Fibroblast of skin of back (primary cell): ENCODE measurements around the gene AGAP1.

Experiments
- DNase-seq: peaks from one replicate; pipeline ENCODE4 v3.0.0-alpha.2; 2013

The AGAP1 gene

GRCh38 chr2:236164925-236165841 is 671.3 kb downstream of the AGAP1 start:
- no peak for DNase-seq

DNA sequence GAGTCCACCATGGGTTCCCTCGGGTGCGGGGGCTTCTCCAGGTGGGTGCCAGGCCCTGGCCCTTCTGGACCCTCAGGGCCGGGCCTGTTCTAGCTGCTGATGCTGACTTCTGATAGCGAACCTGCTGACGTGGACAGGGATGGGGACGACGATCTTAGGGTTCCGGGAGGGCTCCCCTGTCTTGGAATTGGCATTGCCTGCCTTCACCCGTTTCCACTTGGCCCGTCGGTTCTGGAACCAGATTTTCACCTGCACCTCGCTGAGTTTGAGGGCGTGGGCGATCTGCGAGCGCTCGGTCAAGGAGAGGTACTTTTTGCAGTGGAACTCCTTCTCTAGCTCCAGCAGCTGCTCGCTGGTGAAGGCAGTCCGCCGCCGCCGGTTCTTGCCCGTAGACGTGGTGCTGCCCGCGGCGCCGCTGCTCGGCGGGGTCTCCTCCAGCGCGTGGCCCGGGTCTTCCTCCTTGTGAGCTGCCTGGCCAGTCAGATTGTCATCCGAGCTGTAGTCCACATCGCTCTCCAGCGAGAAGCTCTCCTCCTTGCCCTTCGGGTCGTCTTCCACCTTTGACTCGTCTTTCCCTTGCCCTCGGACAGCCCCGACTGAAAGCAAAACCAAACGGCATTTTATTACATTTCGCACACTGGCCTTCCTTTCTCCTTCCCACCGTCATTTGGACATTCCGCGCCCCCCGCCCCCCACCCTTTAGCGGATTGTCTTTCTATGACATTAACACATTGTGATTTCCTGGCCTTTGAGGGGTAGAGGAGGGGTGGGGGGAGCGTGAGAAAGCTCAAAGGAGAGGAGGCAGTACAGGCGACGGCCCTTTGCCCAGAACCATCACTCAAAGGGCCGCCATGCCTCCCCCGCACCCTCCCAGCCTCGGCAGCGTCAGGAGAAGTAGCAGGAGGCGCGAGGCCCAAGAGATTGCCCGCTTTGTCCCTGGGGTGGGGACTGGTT is 672.3 kb downstream of the AGAP1 start:
- peak; percentile 64 for DNase-seq

GRCh38 chr2:236166796-236167296 is 673.0 kb downstream of the AGAP1 start:
- no peak for DNase-seq

- peak; percentile 66 for DNase-seq
Observed at GRCh38 chr2:236167297-236168109, 673.7 kb downstream of the AGAP1 start.

DNA sequence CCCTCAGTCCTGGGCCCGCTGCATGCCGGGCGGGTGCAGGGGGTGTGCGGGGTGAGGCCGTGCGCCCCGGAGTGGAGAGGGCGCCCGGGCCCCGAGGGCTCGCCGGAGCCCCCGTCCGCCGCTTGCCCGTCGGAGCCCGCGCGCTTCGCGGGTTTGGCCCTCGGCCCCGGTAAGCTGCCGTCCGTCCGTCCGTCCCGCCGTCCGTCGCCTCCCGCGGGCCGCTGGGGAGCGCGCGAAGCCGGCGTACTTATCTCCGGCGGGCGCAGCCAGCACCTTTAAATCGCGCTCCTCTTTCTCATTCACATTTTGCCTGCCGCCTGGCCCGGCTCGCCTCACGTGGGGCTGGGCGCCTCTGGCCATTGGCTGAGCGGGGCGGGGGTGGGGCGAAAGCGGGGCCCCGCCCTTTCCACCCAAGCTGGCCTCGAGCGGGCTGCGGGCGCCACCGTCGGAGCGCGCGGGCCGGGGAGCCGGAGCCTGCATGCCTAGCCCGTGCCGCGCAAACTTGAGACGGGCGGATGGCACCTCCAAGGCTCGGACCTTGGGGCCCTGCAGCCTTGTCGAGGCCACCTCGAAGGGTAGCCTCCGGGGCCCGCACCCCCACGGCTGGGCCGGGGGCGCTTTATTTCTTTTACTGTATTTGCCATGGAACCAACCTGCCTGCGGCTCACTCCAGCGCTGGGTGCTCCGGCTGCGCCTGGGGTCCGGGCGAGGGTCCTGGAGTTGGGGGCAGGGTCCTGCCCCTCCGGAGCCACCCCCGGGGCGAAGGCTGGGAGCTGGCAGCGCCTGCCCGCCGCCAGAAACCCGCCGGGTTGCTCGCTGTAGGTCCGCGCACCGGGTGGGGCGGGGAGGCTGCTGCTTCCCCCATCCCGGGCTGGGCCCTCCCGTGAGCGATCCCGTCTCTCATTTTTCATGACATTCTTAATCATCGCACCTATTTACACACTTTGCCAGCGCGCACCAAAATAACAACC is 674.6 kb downstream of the AGAP1 start, which contains the start of gene GBX2:
GBX2 (minus strand) TSS at position 277 of the 971 bp plus-strand sequence. CDS start 415 bp downstream, outside the sequence.
- peak; percentile 91 for DNase-seq

- DNase-seq = peak; percentile 46
Observed at GRCh38 chr2:236169151-236169721, 675.4 kb downstream of the AGAP1 start.

- DNase-seq = peak; percentile 41
Observed at GRCh38 chr2:236169741-236170589, 676.1 kb downstream of the AGAP1 start.

GRCh38 chr2:236170590-236171165 is 676.8 kb downstream of the AGAP1 start:
- DNase-seq = no peak

DNA sequence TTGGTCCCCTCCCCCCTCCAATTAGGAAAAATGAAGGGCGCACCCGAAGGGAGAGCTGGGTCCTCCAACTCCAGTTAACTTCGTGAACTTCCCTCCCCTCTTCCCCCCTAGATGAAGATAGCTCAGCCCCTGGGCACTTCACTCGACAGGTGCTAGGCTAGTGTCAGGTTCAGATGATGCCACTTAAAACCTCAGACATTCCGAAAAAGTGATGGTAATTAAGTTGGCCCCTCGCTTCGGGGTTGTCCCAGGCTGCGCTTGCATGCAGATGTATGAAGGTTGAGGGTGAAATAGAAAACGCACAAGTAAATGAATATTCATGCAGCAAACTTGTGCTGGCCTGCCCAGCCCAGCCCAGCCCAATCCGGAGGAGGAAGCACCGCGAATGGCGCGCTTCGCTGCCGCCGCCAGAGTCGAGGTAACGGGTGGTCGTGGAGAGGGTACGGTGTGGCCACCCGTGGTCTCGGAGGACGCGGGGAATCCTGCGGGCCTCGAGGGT is 677.4 kb downstream of the AGAP1 start:
- DNase-seq = no peak

- no peak for DNase-seq
Observed at GRCh38 chr2:236171680-236172254, 677.9 kb downstream of the AGAP1 start.

DNA sequence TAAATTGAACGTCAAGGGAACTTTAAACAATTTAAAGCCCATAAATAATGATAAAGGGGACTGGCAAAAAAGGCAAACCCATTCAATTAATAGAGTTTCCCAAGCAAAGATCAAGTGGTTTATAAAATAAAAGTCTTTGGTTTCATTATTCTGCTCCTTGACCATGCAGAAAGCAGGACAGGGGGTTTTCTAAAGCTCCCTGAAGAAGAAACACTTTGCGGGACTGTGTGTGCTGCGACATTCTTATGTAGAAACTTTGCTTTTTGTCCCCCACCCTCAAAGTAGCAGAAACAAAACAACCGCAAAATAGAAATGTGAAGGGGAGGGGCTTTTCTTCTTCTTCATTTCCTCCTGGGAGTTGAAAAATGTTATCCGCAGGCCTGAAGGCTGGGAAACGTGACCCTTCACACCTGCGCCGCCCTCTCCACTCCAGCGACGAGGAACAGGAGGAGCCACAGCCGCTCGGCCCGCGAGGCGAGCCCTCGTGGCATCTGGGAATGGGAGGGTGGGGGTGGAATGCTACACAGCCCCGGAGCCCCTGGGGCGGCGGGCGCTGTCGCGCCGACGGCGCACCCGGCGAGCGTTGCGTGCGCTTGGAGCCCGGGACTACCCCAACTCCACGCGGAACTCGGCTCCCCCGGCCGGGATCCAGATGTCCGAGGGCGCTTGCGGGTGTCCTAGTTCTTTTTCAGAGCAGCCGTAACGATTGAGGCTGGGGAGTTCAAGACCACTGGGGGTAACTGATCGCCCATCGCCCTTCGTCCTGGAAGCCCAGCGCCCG is 678.6 kb downstream of the AGAP1 start:
- no peak for DNase-seq

- DNase-seq = no peak
Observed at GRCh38 chr2:236173036-236173728, 679.3 kb downstream of the AGAP1 start.

DNA sequence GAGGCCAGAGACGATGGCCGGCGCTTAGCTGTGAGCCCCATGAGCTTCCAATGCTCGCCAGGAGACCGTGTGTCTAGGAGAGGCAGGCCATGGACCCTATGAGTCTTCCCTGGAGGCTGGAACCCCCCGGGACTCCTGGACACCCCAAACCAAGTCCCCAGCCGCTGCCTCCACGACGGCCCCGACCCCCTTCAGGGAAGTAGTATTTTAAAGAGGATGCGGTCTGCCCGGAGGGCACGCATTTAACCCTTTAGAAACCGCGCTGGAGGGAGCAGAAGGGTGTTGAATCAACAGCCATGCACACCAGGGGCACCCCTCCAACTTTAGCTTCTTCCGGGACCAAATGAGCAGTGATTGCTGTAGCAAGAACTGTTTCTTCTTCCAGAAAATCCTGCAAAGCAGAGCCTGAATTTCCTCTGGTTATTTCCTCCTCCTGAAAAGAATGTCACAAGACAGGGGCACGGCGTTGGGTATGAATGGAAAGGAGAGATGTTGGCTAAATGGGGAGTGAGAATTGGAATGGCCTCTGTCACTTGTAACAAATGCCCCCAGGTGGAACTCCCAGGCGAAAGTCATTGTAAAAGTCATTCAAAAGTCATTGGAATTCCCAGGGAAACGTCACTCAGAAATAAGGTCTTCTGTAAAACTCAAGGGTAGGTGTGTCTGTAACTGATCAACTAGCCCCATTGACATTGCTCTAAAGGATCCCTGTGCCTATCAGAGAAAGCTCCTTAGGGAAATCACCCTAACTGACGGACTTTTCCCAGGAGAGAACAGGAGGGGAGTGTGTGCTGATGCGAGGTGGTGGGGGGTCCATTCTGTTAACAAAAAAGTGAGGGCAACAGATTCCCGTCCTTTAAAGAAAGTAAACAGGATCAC is 680.1 kb downstream of the AGAP1 start:
- no peak for DNase-seq

GRCh38 chr2:236175548-236176150 is 681.8 kb downstream of the AGAP1 start:
- no peak for DNase-seq

GRCh38 chr2:236176417-236176816 is 682.6 kb downstream of the AGAP1 start:
- DNase-seq = peak; percentile 60
